ENCODE measurements around the gene GRIP1. TPM values are rescaled to one million over a fixed set of nuclear protein-coding genes. Genes with fewer than 3 reads are reported as not detected.

Gene GRIP1
- total and polyA plus RNA-seq, 10 of the 15 experiments (the other 5 are each of a cell fraction or from before 2014, with no cell fraction given) = 0.05 to 0.85 (median 0.50) TPM; not detected in 7

- no peak for TF ChIP-seq ZNF274 (IDR thresholded peaks at IDR 0.05; ENCODE audit: insufficient read depth, insufficient read length)
- no peak for TF ChIP-seq FOXK2 (IDR thresholded peaks at IDR 0.05)
- TF ChIP-seq SREBF1 (IDR thresholded peaks at IDR 0.05; ENCODE audit: low read length) = no peak
These were observed 37.6 kb upstream of the GRIP1 start (continued) for GRCh38 chr12:66716522-66716921.

- intact Hi-C loops (cut with micrococcal nuclease; ENCODE audit: unreplicated experiment) = no loop called here
- H3K36me3 ChIP-seq (ENCODE audit: control insufficient read depth in 2 of 2, insufficient read depth in 2 of 2, low read length in 1 of 2) = no peaks in the 10 kb centered on the region
- SMC1A ChIA-PET (ENCODE audit: uncharacterized antibody, unreplicated experiment) = no interaction called here
- POLR2A ChIA-PET = no interaction called here
- H3K27ac ChIP-seq (ENCODE audit: control insufficient read depth, insufficient read depth) = no peak overlapping the region
- no peak overlapping the region for H2AFZ ChIP-seq (ENCODE audit: control insufficient read depth, low read depth, low read length)
- no peak overlapping the region for H3K9ac ChIP-seq (ENCODE audit: control insufficient read depth, insufficient read depth, low read length)
- H3K9me3 ChIP-seq (replicated peaks; ENCODE audit: control insufficient read depth, insufficient read depth, low read length) = no peaks in the 10 kb centered on the region; the same call in 1 of the 3 replicates
- WGBS (ENCODE audit: insufficient coverage, insufficient replicate concordance, low lambda C conversion rate, missing lambda C conversion rate) = 60% methylated on average over 2 of the region's 2 CpGs
- ATAC-seq (no peak), DNase-seq (ENCODE audit: low read depth, low spot score) (no peak), FAIRE-seq (no peak)
- no peak overlapping the region for H3K4me3 ChIP-seq
- no peak overlapping the region for H3K4me2 ChIP-seq (ENCODE audit: control insufficient read depth, insufficient read depth)
- H4K20me1 ChIP-seq (ENCODE audit: control insufficient read depth, insufficient read depth) = no peaks in the 10 kb centered on the region
- no peaks in the 10 kb centered on the region; a peak in 1 of 4 replicates for H3K27me3 ChIP-seq (replicated peaks in 1 of 2; ENCODE audit: control insufficient read depth in 2 of 2, insufficient read depth in 2 of 2, low read length in 1 of 2)
- RAD21 ChIA-PET (ENCODE audit: unreplicated experiment) = no interaction called here
- in situ Hi-C loops (cut with MboI) = no loop called here
- CTCF ChIA-PET = interaction anchor here (1.0 kb wide), 1 partner anchor 11 kb away, joined by 3 read pairs; no protein-coding TSS in a partner anchor
- H3K79me2 ChIP-seq (ENCODE audit: control insufficient read depth, insufficient read depth, low read length) = no peaks in the 10 kb centered on the region
- BruUV-seq (replicated peaks) = no TSS peak
- H3K4me1 ChIP-seq (ENCODE audit: control insufficient read depth, insufficient read depth, low read length) = no peaks in the 10 kb centered on the region; the same call in 1 of the 2 replicates
- no peak for TF ChIP-seq CEBPZ (IDR thresholded peaks at IDR 0.05; ENCODE audit: low read depth, low read length)
- no peak for TF ChIP-seq RAD21 (IDR thresholded peaks at IDR 0.05; ENCODE audit: insufficient read depth, low read depth, low read length)
- TF ChIP-seq IRF3 (IDR thresholded peaks at IDR 0.05) = no peak
- no peak for TF ChIP-seq ZBTB4 (CRISPR knock-in tag; IDR thresholded peaks at IDR 0.05)
- no peak for TF ChIP-seq YBX1 (IDR thresholded peaks at IDR 0.05)
- TF ChIP-seq CBX3 (IDR thresholded peaks at IDR 0.05; ENCODE audit: borderline replicate concordance, low read depth) = no peak
- no peak for TF ChIP-seq PAX8 (IDR thresholded peaks at IDR 0.05)
- no peak for TF ChIP-seq ZNF207 (IDR thresholded peaks at IDR 0.05; ENCODE audit: borderline replicate concordance)
- TF ChIP-seq SP1 (IDR thresholded peaks at IDR 0.05; ENCODE audit: low read depth, low read length) = no peak
- no peak for TF ChIP-seq REST (IDR thresholded peaks at IDR 0.05; ENCODE audit: low read depth, low read length)
These were observed 35.8 kb upstream of the GRIP1 start for GRCh38 chr12:66714709-66715108.

Data from GM12878 (cell line).